Activated T-helper 1 cell treated with Interleukin-2 at 50 U/mL for 16 hours (primary cell): Measurements from ENCODE around the gene CERS2.
"Not testable (repeated sequence)": the region's sequence is repeated elsewhere in the genome, so short reads cannot be mapped to it uniquely, and the experiment has no call there.

ENCODE experiments used
- DNase-seq: peaks from one replicate; pipeline ENCODE4 v3.0.0-alpha.2; 2020; ENCODE audit warnings: low read depth

Gene CERS2

GRCh38 chr1:150969626-150970025, 5.0 kb downstream of the CERS2 start:
- DNase-seq = no peak

GRCh38 chr1:150968491-150968890, 6.1 kb downstream of the CERS2 start:
- no peak for DNase-seq

- no peak for DNase-seq
These were observed 6.7 kb downstream of the CERS2 start for GRCh38 chr1:150967936-150968335.

GRCh38 chr1:150966011-150966410, 8.6 kb downstream of the CERS2 start:
- no peak for DNase-seq

- DNase-seq = no peak
These were observed 9.0 kb downstream of the CERS2 start for GRCh38 chr1:150965605-150966004.

GRCh38 chr1:150964164-150964489, 10.5 kb downstream of the CERS2 start:
- DNase-seq = no peak

- no peak for DNase-seq
These were observed 11.1 kb downstream of the CERS2 start for GRCh38 chr1:150963321-150964163.

GRCh38 chr1:150961756-150962155, 12.9 kb downstream of the CERS2 start:
- no peak for DNase-seq

GRCh38 chr1:150960646-150961045, 14.0 kb downstream of the CERS2 start:
- no peak for DNase-seq

GRCh38 chr1:150957666-150958065, 17.0 kb downstream of the CERS2 start:
- DNase-seq = no peak

- DNase-seq = no peak
These were observed 19.4 kb downstream of the CERS2 start for GRCh38 chr1:150955280-150955679.

GRCh38 chr1:150954708-150955107, 19.9 kb downstream of the CERS2 start:
- no peak for DNase-seq

- DNase-seq = no peak
These were observed 29.8 kb downstream of the CERS2 start for GRCh38 chr1:150944856-150945255.

- DNase-seq = no peak
These were observed 42.9 kb downstream of the CERS2 start for GRCh38 chr1:150931773-150932172.

- DNase-seq = not testable (repeated sequence)
These were observed 45.9 kb downstream of the CERS2 start for GRCh38 chr1:150928775-150929174.

GRCh38 chr1:150928286-150928685, 46.3 kb downstream of the CERS2 start:
- no peak for DNase-seq

GRCh38 chr1:150927624-150928023, 47.0 kb downstream of the CERS2 start:
- DNase-seq = no peak

GRCh38 chr1:150926097-150926741, 48.4 kb downstream of the CERS2 start, which contains the start of gene SETDB1:
TSS of gene SETDB1 (plus strand) at chr1:150926363. CDS start at chr1:150927715, 1,352 bp downstream.
- DNase-seq = peak; percentile 79

GRCh38 chr1:150925080-150925479, 49.6 kb downstream of the CERS2 start:
- DNase-seq = no peak

GRCh38 chr1:150922519-150922975, 52.1 kb downstream of the CERS2 start:
- DNase-seq = peak; percentile 47

- DNase-seq = no peak
These were observed 57.2 kb downstream of the CERS2 start for GRCh38 chr1:150917387-150917786.
